Measurements from ENCODE around the gene DEFB110.

Gene DEFB110

DNA sequence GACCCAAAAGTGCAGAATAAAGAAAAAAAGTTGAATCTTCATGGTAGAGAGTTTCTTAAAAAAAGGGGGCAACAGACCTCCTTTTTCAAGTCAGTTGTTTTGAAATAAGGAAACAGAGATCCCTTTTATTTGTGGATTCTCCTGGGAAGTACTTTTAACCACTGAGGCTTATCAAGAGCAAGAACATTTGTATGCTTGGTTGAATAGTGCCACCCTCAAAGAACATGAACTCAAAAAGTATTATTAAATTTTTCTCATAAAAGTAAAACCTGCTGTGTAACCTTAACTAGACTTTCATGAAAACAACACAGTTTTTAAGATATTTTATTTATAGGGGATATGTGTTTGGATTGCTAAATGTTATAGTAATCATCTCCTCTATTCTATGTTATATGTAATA, at the start of gene DEFB110:
DEFB110 (minus strand) TSS at position 101 of the 400 bp plus-strand sequence; CDS start at position 42, 59 bp downstream.
- no peak for DNase-seq

DNA sequence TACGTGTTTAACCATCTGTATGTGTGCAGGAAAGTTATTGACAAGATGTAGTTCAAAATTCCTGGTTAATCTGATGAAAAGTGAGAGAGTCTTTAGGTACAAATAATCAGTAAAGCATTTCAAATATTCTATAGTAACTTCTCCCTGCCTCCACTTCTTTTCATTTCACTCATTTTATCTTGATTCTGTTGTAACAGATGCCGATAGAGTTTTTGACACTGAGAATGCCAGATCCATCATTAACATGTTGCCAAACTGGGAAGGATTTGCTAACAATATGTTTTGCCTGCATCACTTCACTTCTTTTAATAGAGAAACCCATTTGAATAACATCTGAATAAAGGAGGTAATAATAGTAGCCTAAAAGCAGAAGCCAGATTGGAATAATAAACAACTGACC, 48.3 kb upstream of the DEFB110 start:
- no peak for DNase-seq

DNA sequence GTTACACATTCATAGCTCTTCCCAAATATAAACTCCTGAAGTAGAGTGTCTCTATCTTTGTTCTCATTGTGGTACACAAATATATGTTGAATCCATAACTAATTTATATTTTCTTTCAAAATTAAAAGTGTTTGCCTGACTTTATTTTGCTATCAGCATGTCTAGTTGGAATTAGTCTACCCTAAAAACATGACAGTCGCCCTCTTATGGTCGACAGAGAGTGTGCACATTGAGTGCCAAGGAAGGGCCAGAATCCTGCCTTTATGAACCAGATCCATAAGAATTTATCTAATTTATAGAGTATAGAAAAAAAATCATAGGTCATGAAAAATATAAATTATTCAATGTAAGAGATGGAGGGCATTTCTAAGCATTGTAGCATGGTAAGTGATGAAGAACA, 40.3 kb upstream of the DEFB110 start:
- DNase-seq, result no peak

DNA sequence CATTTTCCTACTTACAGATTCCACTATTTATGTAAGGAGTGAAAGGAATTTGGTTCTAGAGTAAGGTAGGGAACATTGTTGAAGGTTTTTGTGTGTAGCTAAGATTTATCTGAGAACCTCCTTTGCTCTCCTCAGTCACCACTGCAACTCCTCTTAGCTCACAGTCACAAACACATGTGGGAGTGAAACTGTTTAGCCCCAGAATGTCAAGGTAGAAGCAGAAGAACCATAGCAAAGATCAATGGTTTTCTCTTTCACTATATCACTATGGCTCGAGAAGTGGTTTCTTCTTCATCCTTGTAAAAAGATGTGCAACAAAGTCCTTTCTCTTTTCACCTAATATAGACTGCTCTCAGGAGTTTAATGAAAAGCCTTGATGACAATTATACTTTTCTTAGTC, 34.4 kb upstream of the DEFB110 start:
- DNase-seq, result no peak

DNA sequence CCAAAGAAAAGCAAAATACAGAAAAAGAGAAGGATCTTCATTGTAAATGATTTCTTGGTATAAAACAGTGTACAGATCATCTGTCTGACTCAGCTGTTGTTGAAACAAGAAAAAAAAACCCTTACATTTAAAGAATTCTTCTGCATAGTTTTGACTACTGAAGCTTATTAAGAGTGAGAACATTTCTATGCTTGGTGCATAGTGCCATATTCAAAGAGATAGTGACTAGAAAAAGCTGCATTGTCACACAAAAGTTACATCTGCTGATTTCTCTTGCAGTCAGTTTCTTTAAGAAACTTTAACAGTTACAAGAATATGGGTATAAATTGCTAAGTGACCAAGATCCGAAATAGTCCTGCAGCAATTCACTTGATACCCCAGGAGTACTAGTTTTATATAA, 28.0 kb upstream of the DEFB110 start, which contains the start of gene DEFB112:
DEFB112 (minus strand) TSS at position 101 of the 400 bp plus-strand sequence; CDS start at position 41, 60 bp downstream.
- no peak for DNase-seq

DNA sequence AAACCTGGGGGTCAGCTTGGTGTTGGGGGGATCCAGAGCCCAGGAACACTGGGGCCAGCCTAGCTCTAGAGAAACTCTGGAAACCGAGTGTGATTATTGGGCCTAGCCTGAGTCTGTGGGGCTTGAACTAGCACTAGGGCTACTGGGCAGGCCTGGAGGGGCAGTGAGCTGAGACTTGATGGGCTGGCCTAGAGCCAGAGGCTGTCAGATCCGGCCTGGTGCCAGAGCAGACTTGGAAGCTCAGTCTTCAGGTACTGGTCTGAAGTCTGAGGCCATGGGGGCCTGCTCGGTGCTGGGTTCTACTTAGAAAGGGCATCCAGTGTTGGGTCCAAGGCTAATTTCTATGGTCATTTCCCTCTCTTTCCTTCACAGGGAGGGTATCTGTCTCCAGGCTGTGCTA, 25.2 kb upstream of the DEFB110 start:
- no peak for DNase-seq

DNA sequence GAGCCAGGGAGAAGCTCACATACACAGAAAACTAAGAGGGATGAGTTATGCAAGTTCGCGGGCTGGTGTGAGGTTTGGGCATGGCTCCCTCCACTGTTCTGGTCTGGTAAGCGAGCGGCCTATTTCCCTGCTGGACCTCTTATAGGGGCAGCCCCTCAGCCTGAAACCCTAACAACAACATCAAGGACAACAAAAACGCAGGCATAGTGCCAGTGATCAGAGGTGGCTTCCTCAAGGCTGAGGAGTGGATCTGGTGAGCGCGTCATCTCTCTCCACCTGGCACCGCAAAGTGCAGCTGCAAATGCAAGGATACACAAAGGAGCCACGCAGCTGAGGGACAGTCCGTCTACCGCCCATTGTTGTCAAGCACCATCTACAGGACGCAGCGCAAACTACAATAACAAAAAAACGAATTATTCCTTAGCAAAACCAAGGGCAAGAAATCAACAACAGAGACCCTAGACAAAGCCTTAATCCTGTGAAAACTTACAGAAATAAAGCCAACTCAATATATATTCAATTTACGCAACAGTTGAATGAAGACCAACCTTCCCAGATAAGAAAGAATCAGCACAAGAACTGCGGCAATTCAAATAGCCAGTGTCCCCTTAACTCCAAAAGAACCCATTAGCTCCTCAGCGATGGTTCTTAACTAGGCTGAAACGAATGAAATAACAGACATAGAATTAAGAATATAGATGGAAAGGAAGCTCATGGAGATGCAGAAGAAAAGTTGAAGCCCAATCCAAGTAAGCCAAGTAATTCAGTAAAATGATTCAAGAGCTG, 9.2 kb upstream of the DEFB110 start:
- no peak for DNase-seq

DNA sequence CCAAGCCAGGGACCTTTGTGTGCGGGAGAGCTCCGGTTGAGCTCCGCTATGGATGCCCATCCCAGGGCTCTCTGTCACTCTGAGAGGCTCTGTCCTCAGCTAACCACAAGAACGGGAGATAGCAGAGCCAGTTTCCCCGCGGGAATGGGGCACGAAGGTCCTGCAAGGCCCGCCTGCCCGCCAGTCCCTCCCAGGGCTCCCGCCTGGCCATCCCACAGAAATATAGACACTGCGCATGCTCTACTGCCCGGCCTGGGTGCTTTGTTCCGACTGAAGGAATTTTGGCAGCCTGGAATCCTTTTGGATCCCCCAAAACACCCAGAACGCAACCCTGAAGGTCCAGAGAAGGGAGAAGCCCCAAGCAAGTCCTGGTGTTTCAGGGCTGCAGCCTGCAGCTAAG, 8.6 kb upstream of the DEFB110 start:
- no peak for DNase-seq

DNA sequence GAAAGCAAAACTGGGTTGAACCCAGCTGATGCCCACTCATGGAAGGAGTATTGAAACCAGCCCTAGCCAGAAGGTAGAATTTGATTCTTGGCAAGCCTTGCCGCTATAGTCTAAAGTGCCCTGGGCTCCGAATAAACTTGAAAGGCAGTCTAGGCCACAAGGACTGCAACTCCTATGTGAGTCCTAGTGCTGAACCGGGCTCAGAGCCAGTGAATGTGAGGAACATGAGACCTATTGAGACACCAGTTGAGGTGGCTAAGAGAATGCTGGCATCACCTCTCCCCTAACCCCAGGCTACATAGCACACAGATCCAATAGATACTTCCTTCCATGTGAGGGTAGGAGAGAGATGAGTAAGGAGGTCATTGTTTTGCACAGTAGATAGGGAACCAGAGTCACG, 3.5 kb upstream of the DEFB110 start:
- DNase-seq, result no peak

DNA sequence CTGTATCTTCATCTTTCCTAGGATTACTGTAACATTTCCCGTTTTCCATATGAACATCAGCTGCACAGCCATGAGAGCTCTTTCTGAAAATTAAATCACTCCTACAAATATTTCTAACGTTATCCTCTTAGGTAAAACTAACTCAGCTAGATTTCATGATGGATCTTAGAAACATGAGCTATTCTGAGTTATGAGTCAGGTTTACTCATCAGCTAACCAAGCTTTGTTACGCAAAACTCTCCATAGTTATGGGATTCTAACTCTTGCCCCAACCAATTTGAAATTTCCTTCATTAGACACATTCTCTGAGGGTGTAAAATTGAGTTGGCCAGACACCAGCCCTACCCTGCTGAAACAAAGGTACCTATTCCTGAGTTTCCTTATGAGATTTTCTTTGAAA, 14.0 kb downstream of the DEFB110 start:
- DNase-seq, result no peak

DNA sequence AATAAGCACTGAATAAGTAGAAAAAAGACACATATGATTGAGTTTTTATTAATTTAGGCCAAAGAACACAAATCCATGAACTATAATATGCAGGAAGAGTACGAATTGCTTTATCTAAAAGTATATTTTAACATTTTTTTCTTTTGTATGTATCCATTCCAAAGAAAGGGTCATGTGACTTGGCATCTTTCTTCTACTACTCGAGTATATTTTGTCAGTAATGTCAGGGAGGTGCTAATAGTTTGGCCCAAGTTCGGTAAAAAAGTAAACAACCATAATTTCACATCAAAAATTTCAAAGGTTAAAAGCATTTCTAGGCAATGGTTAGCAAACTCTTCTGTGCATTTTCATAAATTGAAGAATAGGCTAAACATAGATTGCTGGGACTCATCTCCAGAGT, 18.7 kb downstream of the DEFB110 start:
- DNase-seq, result no peak

DNA sequence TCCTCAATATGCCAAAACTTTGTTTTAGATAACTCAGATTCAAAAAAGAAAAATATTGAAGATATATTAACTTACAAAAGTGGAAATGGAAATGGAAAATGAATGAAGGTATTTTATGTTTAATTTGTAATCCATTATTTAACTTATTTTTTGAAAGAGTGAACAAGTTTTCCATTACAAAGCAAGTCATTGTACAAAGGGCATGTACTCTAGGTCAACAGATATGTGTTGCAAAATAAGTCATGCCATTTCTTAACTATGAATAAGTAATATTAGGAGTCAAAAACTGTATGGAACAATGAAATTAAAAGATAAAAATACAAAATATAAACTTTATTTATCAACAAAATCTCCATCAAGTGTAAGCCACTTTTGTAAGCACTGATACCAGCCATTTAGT, 26.5 kb downstream of the DEFB110 start:
- no peak for DNase-seq

DNA sequence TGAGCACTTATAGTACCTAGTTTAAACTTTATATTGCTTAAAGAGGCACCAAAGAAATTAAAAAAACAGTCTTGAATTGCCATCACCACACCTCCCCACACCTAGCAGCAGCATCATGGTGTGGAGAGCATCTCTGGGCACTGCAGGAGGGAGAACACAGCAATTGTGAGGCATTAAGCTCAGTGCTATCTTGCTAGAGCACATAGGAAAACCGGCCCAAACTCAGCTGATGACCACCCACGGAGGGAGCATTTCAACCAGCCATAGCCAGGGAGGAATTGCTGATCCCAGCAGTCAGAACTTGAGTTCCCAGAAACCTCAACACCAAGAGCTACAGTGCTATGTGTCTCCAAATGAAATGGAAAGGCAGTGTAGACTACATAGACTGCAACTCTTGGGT, 32.9 kb downstream of the DEFB110 start:
- DNase-seq, result no peak

DNA sequence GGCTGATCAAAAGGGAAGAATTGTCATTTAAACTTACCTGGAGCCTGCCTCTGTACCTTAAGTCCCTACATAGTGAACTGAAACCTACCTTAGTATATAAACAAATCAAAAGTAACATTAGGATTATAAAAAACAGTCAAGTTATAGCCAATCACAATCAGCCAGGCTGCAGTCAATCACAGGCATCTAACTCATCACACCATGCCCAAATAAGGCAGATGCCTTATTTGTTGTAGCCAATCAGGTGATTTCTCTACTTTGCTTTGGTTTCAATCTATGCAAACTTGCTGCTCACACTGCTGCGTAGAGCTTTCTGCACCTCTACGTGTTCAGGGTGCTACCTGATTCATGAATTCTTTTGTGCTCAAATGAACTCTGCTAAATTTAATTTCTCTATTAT, 34.0 kb downstream of the DEFB110 start:
- no peak for DNase-seq

DNA sequence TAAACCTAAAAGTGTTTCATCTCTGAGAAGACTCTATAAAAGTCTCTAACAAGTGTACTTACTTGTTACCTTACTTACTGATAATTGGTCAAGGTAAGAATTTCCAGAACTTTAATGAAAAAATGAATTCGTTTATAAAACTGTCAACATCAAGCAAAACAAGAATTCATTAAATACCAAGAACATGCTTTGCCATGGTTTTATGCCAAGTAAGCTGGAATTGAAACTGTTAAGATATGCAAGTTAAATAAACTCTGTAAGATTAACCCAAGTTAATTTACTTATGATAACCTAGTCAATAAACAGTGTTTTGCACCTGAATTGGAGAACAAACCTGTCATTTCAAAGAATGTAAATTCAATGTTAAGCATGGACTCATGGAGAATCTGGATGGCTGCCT, 35.2 kb downstream of the DEFB110 start:
- no peak for DNase-seq

DNA sequence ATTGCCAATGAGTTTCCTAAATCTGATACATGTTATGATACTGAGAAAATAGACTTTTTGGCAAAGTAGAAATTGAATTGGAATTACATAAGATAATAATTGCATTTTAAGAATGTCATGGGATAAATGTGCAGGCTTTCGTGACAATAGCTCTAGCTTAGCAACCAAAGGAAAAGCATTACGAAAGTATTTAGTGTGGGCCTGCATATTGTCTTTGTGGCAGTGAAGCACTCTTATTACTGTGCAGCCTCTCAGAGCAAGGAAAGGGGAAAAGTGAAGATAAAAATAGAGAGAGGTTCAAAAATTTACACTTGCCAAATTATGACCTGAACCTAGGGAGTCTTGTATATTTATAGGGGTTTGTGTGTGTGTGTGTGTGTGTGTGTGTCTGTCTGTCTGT, 39.7 kb downstream of the DEFB110 start:
- DNase-seq, result no peak

DNA sequence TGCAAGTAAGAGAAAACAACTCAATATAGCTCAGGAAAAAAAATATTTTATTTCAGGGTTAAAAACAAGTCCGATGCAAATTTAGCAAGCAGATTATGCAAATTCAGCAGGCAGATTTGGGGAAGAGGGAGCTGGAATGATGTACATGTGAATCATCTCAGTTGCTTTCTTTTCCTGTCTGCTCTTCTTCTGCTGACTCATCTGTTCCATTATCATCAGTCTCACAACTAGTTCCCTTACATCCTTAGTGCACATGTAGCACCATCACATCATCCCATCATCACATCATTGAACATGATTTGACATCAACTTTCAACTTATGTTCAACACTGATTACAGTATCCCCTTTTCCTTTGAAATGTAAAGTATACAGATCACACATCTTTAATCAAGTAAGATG, 40.9 kb downstream of the DEFB110 start:
- no peak for DNase-seq

DNA sequence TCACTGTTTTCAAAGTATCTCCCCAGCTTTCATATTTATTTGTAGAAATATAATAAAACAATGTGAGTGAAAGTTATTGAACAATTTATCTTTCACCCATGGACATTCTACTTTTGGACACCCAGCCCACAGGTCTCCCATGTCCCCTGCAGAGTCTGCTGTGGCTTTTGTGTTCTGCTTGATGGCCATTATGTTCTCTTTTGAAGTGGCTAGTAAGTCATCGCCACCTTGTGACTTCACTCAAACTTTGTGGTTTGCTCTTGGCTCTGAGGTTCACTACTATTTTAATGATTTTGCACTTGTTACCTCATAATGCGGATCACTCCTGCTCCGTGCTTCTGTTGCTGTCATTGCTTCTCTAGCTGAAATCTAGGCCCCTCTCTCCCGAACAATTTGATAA, 42.2 kb downstream of the DEFB110 start:
- no peak for DNase-seq

DNA sequence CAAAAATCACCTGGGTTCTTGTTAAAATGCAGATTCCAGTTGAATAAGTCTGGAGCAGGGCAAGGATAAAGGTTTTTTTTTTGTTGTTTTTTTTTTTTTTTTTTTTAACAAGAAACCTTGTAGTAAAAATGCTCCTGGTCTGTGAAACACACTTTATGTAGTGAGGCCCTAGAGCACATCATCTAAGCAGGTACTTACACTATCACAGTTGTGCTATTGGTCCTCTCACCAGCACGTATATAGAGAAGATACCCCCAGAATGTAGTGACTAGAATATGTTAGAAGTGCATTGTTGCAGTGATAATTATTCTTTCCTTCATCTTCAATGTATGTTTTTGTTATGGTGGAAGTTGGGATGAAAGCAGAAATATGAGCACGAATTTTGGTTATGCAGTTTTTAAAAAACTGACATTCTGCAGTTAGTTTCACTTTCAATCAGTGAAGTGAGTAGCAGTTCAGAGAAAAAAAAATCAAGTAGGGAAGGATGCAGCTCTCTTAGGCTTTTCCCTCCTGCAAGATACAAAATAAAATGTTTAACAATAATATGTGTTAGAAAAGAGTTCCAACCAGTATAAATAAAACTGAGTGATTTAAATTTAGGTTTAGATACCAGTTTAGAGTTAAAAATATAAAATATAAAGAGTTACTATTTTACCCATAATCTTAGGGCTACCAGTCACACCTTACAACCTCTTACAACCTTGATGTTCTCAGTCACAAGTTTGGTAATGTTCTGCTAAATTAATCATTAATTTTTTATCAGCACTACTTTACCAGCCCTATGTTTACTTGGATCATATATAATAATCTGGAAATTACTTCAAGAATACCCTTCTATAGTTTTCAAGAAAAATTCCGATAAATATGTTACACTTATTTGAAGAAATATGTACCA, 43.2 kb downstream of the DEFB110 start:
- no peak for DNase-seq

DNA sequence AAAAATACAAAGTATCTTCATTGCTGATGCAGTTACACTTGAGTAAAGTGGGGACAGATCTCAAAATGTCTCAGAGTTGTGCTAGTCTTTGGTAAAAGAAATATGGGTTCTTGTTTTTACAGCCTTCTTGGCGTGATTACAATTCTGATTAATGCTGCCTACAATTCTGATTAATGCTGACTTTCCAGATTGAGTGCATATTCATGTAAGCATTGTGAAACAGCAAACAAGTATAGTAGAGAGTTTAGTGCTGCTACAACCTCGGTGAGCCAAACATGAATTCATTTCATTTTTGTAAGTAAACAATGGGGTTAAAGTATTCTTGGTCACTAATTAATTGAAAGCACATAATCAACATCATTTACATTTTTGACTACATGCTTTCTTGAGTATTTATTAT, 52.2 kb downstream of the DEFB110 start, which contains the start of gene DEFB113:
DEFB113 (minus strand) TSS at position 21 of the 400 bp plus-strand sequence; CDS start at position 21, 0 bp downstream.
- no peak for DNase-seq

All from activated gamma-delta T cell treated with Interleukin-2 at 50 U/mL for 16 hours (primary cell).